IMR-90 (cell line): Measurements from ENCODE around the gene SYNE2. TPM values are rescaled to one million over a fixed set of nuclear protein-coding genes. Genes with fewer than 3 reads are reported as not detected.

Experiments
- ATAC-seq: fragments of 200-7000 bp; cut with Tn5 transposase; 2 replicates; pipeline ENCODE4 v1.9.1; 2020; ENCODE audit warnings: low read depth, mild to moderate bottlenecking, moderate library complexity
- BruUV-seq: library from RNA; stranded (reverse); fragments of 400-500 nt; replicated peaks from 2 replicates; lab custom pipeline; 2021; lab: Mats Ljungman, UMichigan
- CTCF ChIA-PET: fragments of 300-600 bp; formaldehyde crosslinking; extraction: SDS; loops from one replicate; lab custom pipeline; 2021; ENCODE audit warnings: antibody characterized with exemption; lab: Yijun Ruan, JAX
- POLR2A ChIA-PET: fragments of 300-600 bp; sonication (Branson Sonifier 250); formaldehyde crosslinking; loops from one replicate; lab custom pipeline; 2022; ENCODE audit warnings: antibody characterized with exemption; ENCODE audit not compliant: unreplicated experiment; lab: Charles Lee
- DNase-seq: peaks from one replicate; pipeline ENCODE4 v3.0.0; 2013
- H2AFZ ChIP-seq: replicated peaks from 2 replicates; pipeline ENCODE3; 2013; ENCODE audit warnings: low read length, mild to moderate bottlenecking; ENCODE audit not compliant: poor library complexity
- H2AK5ac ChIP-seq: 2 replicates; pipeline ENCODE4 v1.6.1; 2013; ENCODE audit warnings: low read depth, low read length, inconsistent platforms
- H2AK9ac ChIP-seq: replicated peaks from 2 replicates; pipeline ENCODE3; 2013; ENCODE audit warnings: mild to moderate bottlenecking, low read depth, low read length, moderate library complexity; ENCODE audit not compliant: poor library complexity
- H2BK120ac ChIP-seq: 2 replicates; pipeline ENCODE4 v1.6.1; 2013; ENCODE audit warnings: low read depth, low read length, inconsistent platforms
- H2BK15ac ChIP-seq: 3 replicates; pipeline ENCODE4 v1.6.1; 2013; ENCODE audit warnings: low read depth, low read length, inconsistent platforms
- H2BK20ac ChIP-seq: 2 replicates; pipeline ENCODE4 v1.6.1; 2013; ENCODE audit warnings: low read depth, mild to moderate bottlenecking, inconsistent platforms, low read length, moderate library complexity
- H2BK5ac ChIP-seq: 2 replicates; pipeline ENCODE4 v1.6.1; 2013; ENCODE audit warnings: mild to moderate bottlenecking, low read depth, low read length, inconsistent platforms; ENCODE audit not compliant: poor library complexity, severe bottlenecking
- H3K14ac ChIP-seq: replicated peaks from 2 replicates; pipeline ENCODE4 v1.6.1; 2013; ENCODE audit warnings: low read depth, low read length, inconsistent platforms
- H3K18ac ChIP-seq: 2 replicates; pipeline ENCODE4 v1.6.1; 2013; ENCODE audit warnings: low read depth, low read length, control low read depth
- H3K23ac ChIP-seq: 2 replicates; pipeline ENCODE4 v1.6.1; 2013; ENCODE audit warnings: low read depth, low read length, inconsistent platforms
- H3K27ac ChIP-seq: 2 replicates; pipeline ENCODE4 v1.5.1; 2013; ENCODE audit warnings: mild to moderate bottlenecking, control low read depth, low read length; ENCODE audit not compliant: insufficient read depth
- H3K27me3 ChIP-seq: 2 replicates; pipeline ENCODE4 v1.6.1; 2013; ENCODE audit warnings: low read length; ENCODE audit not compliant: control insufficient read depth, insufficient read depth
- H3K36me3 ChIP-seq: 2 replicates; pipeline ENCODE4 v1.6.1; 2013; ENCODE audit warnings: low read length, mixed read lengths; ENCODE audit not compliant: control insufficient read depth, insufficient read depth
- H3K4ac ChIP-seq: 2 replicates; pipeline ENCODE4 v1.6.1; 2013; ENCODE audit warnings: low read depth, low read length, inconsistent platforms
- H3K4me1 ChIP-seq: 2 replicates; pipeline ENCODE4 v1.6.1; 2013; ENCODE audit warnings: low read length, mixed read lengths; ENCODE audit not compliant: control insufficient read depth, insufficient read depth
- H3K4me2 ChIP-seq: 2 replicates; pipeline ENCODE4 v1.6.1; 2013; ENCODE audit warnings: low read depth, mild to moderate bottlenecking, control low read depth, low read length, moderate library complexity
- H3K4me3 ChIP-seq: 2 replicates; pipeline ENCODE4 v1.5.1; 2013; ENCODE audit warnings: low read depth, mild to moderate bottlenecking, control low read depth, low read length, moderate library complexity; ENCODE audit not compliant: insufficient read depth
- H3K56ac ChIP-seq: 2 replicates; pipeline ENCODE4 v1.6.1; 2013; ENCODE audit warnings: low read length, inconsistent platforms; ENCODE audit not compliant: insufficient read depth; ENCODE audit errors: extremely low read depth
- H3K79me1 ChIP-seq, 2 experiments: 2 replicates each; pipeline ENCODE4 v1.6.1; 2013; ENCODE audit warnings: low read length in 2 of 2, inconsistent platforms in 1 of 2, low read depth in 1 of 2
- H3K9ac ChIP-seq: 2 replicates; pipeline ENCODE4 v1.6.1; 2013; ENCODE audit warnings: low read depth, low read length, control low read depth
- H3K9me1 ChIP-seq: 2 replicates; pipeline ENCODE4 v1.6.1; 2013; ENCODE audit warnings: low read length, inconsistent platforms; ENCODE audit not compliant: insufficient read depth
- H3K9me3 ChIP-seq: 2 replicates; pipeline ENCODE4 v1.6.1; 2013; ENCODE audit warnings: low read length; ENCODE audit not compliant: control insufficient read depth, insufficient read depth
- H4K20me1 ChIP-seq: 2 replicates; pipeline ENCODE4 v1.6.1; 2013; ENCODE audit warnings: low read length, inconsistent platforms; ENCODE audit not compliant: insufficient read depth
- H4K5ac ChIP-seq: 2 replicates; pipeline ENCODE4 v1.6.1; 2013; ENCODE audit warnings: mild to moderate bottlenecking, low read depth, low read length, control low read depth
- H4K8ac ChIP-seq, 2 experiments: 2 replicates each; pipeline ENCODE4 v1.6.1; 2013; ENCODE audit warnings: low read depth in 2 of 2, low read length in 2 of 2, control low read depth in 1 of 2, inconsistent platforms in 1 of 2
- H4K91ac ChIP-seq: 2 replicates; pipeline ENCODE4 v1.6.1; 2013; ENCODE audit warnings: low read depth, low read length, inconsistent platforms; ENCODE audit not compliant: insufficient read depth
- MAZ ChIP-seq: IDR thresholded peaks from 2 replicates; pipeline ENCODE4 v1.6.1; 2012; ENCODE audit warnings: low read depth, mild to moderate bottlenecking, low read length, improper control_type of control experiment, moderate library complexity, borderline replicate concordance
- NFE2L2 ChIP-seq: fragments of 150-350 bp; IDR thresholded peaks from 2 replicates; pipeline ENCODE4 v1.6.1; 2016; ENCODE audit warnings: low read depth, mild to moderate bottlenecking, low read length
- POLR2A ChIP-seq: IDR thresholded peaks from 2 replicates; pipeline ENCODE4 v1.6.1; 2012; ENCODE audit warnings: mild to moderate bottlenecking, low read depth, low read length
- RFX5 ChIP-seq: IDR thresholded peaks from 2 replicates; pipeline ENCODE4 v1.8.0; 2012; ENCODE audit warnings: low read depth, mild to moderate bottlenecking, low read length, moderate library complexity
- SMC3 ChIP-seq: fragments of 150-350 bp; IDR thresholded peaks from 2 replicates; pipeline ENCODE4 v1.6.1; 2016; ENCODE audit warnings: low read depth, mild to moderate bottlenecking, antibody characterized with exemption, low read length, moderate library complexity
- WGBS, 2 experiments: methylation state at CpG; one replicate each; pipeline versions ENCODE4 v1.1.5 to v1.1.7; 2013; ENCODE audit warnings: missing lambda C conversion rate in 2 of 2; ENCODE audit not compliant: insufficient read length in 1 of 2; ENCODE audit errors: extremely low coverage in 2 of 2; 5-methylcytosine and 5-hydroxymethylcytosine counted together
- dilution Hi-C: fragments of 300-500 bp; cut with HindIII; formaldehyde crosslinking; loops from one replicate; pipeline ENCODE4 v1.14.3; 2018; ENCODE audit warnings: low sequenced_read_pairs; ENCODE audit not compliant: unreplicated experiment
- in situ Hi-C: fragments of 300-500 bp; cut with MboI; formaldehyde crosslinking; loops from 3 replicates; pipeline ENCODE4 v1.14.3; 2019; ENCODE audit warnings: low sequenced_read_pairs, inconsistent platforms, mixed read lengths
- intact Hi-C: fragments of 100-400 bp; cut with micrococcal nuclease; formaldehyde crosslinking; loops from 2 replicates; pipeline ENCODE4 v1.10.0; 2022
- polyA plus RNA-seq, 3 experiments: library from polyadenylated mRNA; depleted of rRNA; stranded (reverse); fragments of >200 nt; gene quantifications; 2 replicates each; pipeline ENCODE4 v1.2.3, GENCODE V29; 2012; ENCODE audit warnings: low replicate concordance in 1 of 3
- total RNA-seq: library from RNA; depleted of rRNA; stranded (reverse); fragments of >200 nt; gene quantifications from 2 replicates; pipeline ENCODE4 v1.2.3, GENCODE V29; 2012
- TF ChIP-seq, protein P1 (sequence below): fragments of 150-350 bp; IDR thresholded peaks from 2 replicates; pipeline ENCODE4 v1.6.1; 2017; ENCODE audit warnings: mild to moderate bottlenecking, antibody characterized with exemption, low read length, low read depth

SYNE2 gene
- total and polyA plus RNA-seq, 2 of the 4 experiments (the other 2 are of a cell fraction), result 5.2 to 28.9 TPM

DNA sequence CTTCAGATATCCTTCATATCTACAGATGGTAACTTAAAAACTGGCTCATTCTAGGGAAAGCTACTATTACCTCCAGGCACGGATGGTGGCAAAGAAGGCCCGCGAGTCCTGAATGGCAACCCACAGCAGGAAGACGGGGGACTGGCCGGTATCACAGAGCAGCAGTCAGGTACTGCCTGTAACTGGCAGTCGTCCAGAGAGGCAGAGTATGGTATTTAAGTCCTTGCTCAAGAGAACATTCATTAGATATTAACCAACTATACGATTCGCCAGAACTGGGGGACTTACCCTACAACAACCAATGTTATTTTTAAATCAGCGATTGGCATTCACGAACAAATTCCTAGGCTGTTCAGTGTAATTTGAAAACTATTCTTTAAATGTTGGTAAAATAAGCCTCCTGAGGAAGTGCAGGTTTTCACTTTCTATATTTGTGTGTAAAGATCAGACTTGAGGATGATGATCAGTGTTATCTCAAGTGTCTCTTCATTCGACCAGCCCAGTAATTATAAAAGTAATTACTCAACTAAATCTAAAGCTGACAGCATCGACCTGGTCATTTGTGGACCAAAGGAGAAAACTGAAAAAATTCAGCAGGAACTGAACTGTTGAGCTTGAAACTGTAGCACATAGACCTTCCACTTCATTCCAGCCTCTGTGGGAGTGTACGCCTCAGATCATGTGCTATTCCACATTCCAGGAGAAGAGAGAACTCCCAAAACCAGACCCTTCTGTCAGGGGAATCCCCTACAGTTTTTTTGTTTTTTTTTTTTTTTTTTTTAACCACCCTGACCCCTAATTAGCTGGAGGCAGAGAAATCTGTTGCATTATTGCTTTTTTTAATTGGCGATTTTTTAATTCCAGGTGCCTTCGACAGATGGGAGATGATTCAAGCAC is 365.8 kb downstream of the SYNE2 start:
- Histone ChIP-seq H3K14ac (no peak overlapping the region), H3K4ac (no peak overlapping the region), H4K91ac (no peak overlapping the region), H3K4me1 (no peaks in the 10 kb centered on the region), H2AK9ac (no peak overlapping the region), H3K9me1 (peaks cover 8% of the 10 kb centered on the region; the same call in 1 of the 2 replicates), H3K4me3 (no peak overlapping the region), H2AFZ (no peak overlapping the region), H3K9me3 (no peaks in the 10 kb centered on the region), H3K36me3 (peaks cover 12% of the 10 kb centered on the region; the same call in 1 of the 2 replicates), H4K20me1 (no peaks in the 10 kb centered on the region), H4K8ac (no peak overlapping the region), H3K27ac (no peak overlapping the region), H2BK20ac (no peak overlapping the region), H2BK5ac (no peak overlapping the region), H3K23ac (no peak overlapping the region), H4K5ac (no peak overlapping the region), H3K27me3 (no peaks in the 10 kb centered on the region), H2BK120ac (no peak overlapping the region), H3K4me2 (no peak overlapping the region), H3K18ac (no peak overlapping the region), H3K56ac (no peak overlapping the region), H3K9ac (no peak overlapping the region), H2AK5ac (no peak overlapping the region), H3K79me1 (no peaks in the 10 kb centered on the region), H2BK15ac (no peak overlapping the region)
- DNase-seq (no peak), ATAC-seq (no peak; the same call in 1 of the 2 replicates)
- WGBS, 2 experiments, result no CpG with 5 or more reads among the region's 15 CpGs
- intact Hi-C loops, result no loop called here
- ChIA-PET CTCF (no interaction called here), POLR2A (no interaction called here)
- TF ChIP-seq NFE2L2 (no peak), SMC3 (no peak), RFX5 (no peak), MAZ (no peak), POLR2A (no peak)
- TF ChIP-seq, protein P1, sequence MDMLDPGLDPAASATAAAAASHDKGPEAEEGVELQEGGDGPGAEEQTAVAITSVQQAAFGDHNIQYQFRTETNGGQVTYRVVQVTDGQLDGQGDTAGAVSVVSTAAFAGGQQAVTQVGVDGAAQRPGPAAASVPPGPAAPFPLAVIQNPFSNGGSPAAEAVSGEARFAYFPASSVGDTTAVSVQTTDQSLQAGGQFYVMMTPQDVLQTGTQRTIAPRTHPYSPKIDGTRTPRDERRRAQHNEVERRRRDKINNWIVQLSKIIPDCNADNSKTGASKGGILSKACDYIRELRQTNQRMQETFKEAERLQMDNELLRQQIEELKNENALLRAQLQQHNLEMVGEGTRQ, result no peak
- BruUV-seq, result no TSS peak
- dilution Hi-C loops, result no loop called here
- in situ Hi-C loops, result no loop called here
